ENCODE data around the gene USP24. TPM values are rescaled to one million over a fixed set of nuclear protein-coding genes. Genes with fewer than 3 reads are reported as not detected.

USP24 gene
- total RNA-seq, 1 donor from 2014 or later: 40.8 TPM

- peaks cover 32% of the 10 kb centered on the region for H3K36me3 ChIP-seq (ENCODE audit: control insufficient read depth, insufficient read depth, low read length)
- no peak for TF ChIP-seq CTCF (IDR thresholded peaks at IDR 0.05; ENCODE audit: insufficient read depth, low read length, severe bottlenecking)
- no peak for FAIRE-seq
Measured at GRCh38 chr1:55048453-55049270, 166.5 kb downstream of the USP24 start.

GRCh38 chr1:55047611-55048010, 167.6 kb downstream of the USP24 start:
- no peak for FAIRE-seq
- Histone ChIP-seq H3K27me3 (ENCODE audit: control insufficient read depth, insufficient read depth, low read length) (no peaks in the 10 kb centered on the region), H3K36me3 (ENCODE audit: control insufficient read depth, insufficient read depth, low read length) (peaks cover 31% of the 10 kb centered on the region), H3K4me3 (ENCODE audit: low read depth, low read length) (no peak overlapping the region)
- TF ChIP-seq CTCF (IDR thresholded peaks at IDR 0.05; ENCODE audit: insufficient read depth, low read length, severe bottlenecking): no peak
- DNase-seq (ENCODE audit: low read depth): no peak

More at GRCh38 chr1:55048453-55049270, 166.5 kb downstream of the USP24 start:
- no peak overlapping the region for H3K4me3 ChIP-seq (ENCODE audit: low read depth, low read length)
- no peaks in the 10 kb centered on the region for H3K27me3 ChIP-seq (ENCODE audit: control insufficient read depth, insufficient read depth, low read length)
- no peak for DNase-seq (ENCODE audit: low read depth)

GRCh38 chr1:55046871-55047270, 168.3 kb downstream of the USP24 start:
- no peak for TF ChIP-seq CTCF (IDR thresholded peaks at IDR 0.05; ENCODE audit: insufficient read depth, low read length, severe bottlenecking)
- FAIRE-seq: no peak
- no peaks in the 10 kb centered on the region for H3K27me3 ChIP-seq (ENCODE audit: control insufficient read depth, insufficient read depth, low read length)
- H3K36me3 ChIP-seq (ENCODE audit: control insufficient read depth, insufficient read depth, low read length): peaks cover 28% of the 10 kb centered on the region
- DNase-seq (ENCODE audit: low read depth): no peak
- no peak overlapping the region for H3K4me3 ChIP-seq (ENCODE audit: low read depth, low read length)

GRCh38 chr1:55045430-55045829, 169.7 kb downstream of the USP24 start:
- Histone ChIP-seq H3K27me3 (ENCODE audit: control insufficient read depth, insufficient read depth, low read length) (no peaks in the 10 kb centered on the region), H3K36me3 (ENCODE audit: control insufficient read depth, insufficient read depth, low read length) (peaks cover 24% of the 10 kb centered on the region), H3K4me3 (ENCODE audit: low read depth, low read length) (no peak overlapping the region)
- TF ChIP-seq CTCF (IDR thresholded peaks at IDR 0.05; ENCODE audit: insufficient read depth, low read length, severe bottlenecking): no peak
- FAIRE-seq (no peak), DNase-seq (ENCODE audit: low read depth) (no peak)

- peak; percentile 68 for FAIRE-seq
- DNase-seq (ENCODE audit: low read depth): no peak
- Histone ChIP-seq H3K27me3 (ENCODE audit: control insufficient read depth, insufficient read depth, low read length) (no peaks in the 10 kb centered on the region), H3K4me3 (ENCODE audit: low read depth, low read length) (no peak overlapping the region), H3K36me3 (ENCODE audit: control insufficient read depth, insufficient read depth, low read length) (peaks cover 24% of the 10 kb centered on the region)
- TF ChIP-seq CTCF (IDR thresholded peaks at IDR 0.05; ENCODE audit: insufficient read depth, low read length, severe bottlenecking): no peak
Measured at GRCh38 chr1:55044617-55045397, 170.4 kb downstream of the USP24 start.

All from bronchial epithelial cell (primary cell).